Upper lobe of left lung (tissue), 6 donors: ENCODE data around the gene IL1RAP. TPM values are rescaled to one million over a fixed set of nuclear protein-coding genes. Genes with fewer than 3 reads are reported as not detected.

Experiments used
- ATAC-seq, 2 donors: fragments of 200-7000 bp; cut with Tn5 transposase; one replicate each; pipeline ENCODE4 v1.9.1; 2022; ENCODE audit warnings: mild to moderate bottlenecking in 2 of 2, moderate library complexity in 2 of 2; ENCODE audit not compliant: low FRiP score in 2 of 2
- DNase-seq, 2 donors: peaks; one replicate each; pipeline ENCODE4 v3.0.0-alpha.2; 2019 to 2020
- H3K27ac ChIP-seq, 4 donors: fragments of 200-600 bp; sonication (generic); one replicate each; pipeline ENCODE4 v1.5.1; 2016 to 2019
- H3K27me3 ChIP-seq, 4 donors: fragments of 200-600 bp; sonication (generic); one replicate each; pipeline ENCODE4 v1.5.1; 2017 to 2019
- H3K36me3 ChIP-seq, 4 donors: fragments of 200-600 bp; sonication (generic); one replicate each; pipeline ENCODE4 v1.5.1; 2016 to 2019
- H3K4me1 ChIP-seq, 4 donors: fragments of 200-600 bp; sonication (generic); one replicate each; pipeline ENCODE4 v1.5.1; 2018 to 2019
- H3K4me3 ChIP-seq, 4 donors: fragments of 200-600 bp; sonication (generic); one replicate each; pipeline ENCODE4 v1.5.1; 2017 to 2019; ENCODE audit warnings: mild to moderate bottlenecking in 2 of 4, moderate library complexity in 1 of 4
- H3K9me3 ChIP-seq, 4 donors: fragments of 200-600 bp; sonication (generic); one replicate each; pipeline ENCODE4 v1.5.1; 2018 to 2019
- CTCF ChIP-seq, 6 experiments: fragments of 450-650 bp in 4 of 6; fragments of 200-600 bp in 2 of 6; sonication (generic) in 2 of 6; IDR thresholded peaks; one replicate each; pipeline ENCODE4 v1.5.1; 2016 to 2019; ENCODE audit warnings: antibody characterized with exemption in 6 of 6
- EP300 ChIP-seq, 4 donors: sonication (generic); formaldehyde crosslinking; IDR thresholded peaks; one replicate each; pipeline ENCODE4 v1.5.1; 2017; ENCODE audit warnings: antibody characterized with exemption in 4 of 4, control low read depth in 2 of 4
- POLR2A ChIP-seq, 4 donors: fragments of 450-650 bp; IDR thresholded peaks; one replicate each; pipeline ENCODE4 v1.5.1; 2016 to 2017; ENCODE audit warnings: antibody characterized with exemption in 4 of 4, mild to moderate bottlenecking in 2 of 4
- POLR2AphosphoS5 ChIP-seq, 2 donors: sonication (generic); formaldehyde crosslinking; IDR thresholded peaks; one replicate each; pipeline ENCODE4 v1.5.1; 2017; ENCODE audit warnings: antibody characterized with exemption in 2 of 2
- WGBS, 2 donors: methylation state at CpG; one replicate each; pipeline ENCODE4 v1.1.5; 2017 to 2018; 5-methylcytosine and 5-hydroxymethylcytosine counted together
- total RNA-seq, 6 donors: library from RNA; depleted of rRNA in 4 of 6; stranded (reverse); fragments of >200 nt in 4 of 6; gene quantifications; one replicate each; pipeline versions ENCODE4 v1.1.0 to v1.2.1, GENCODE V29; 2016 to 2021
- donor health status: DM: no; HTN: no; CAD: no; lungs with moderate emphysema.
- donor health status: DM: no; HTN: yes; CAD: no; lungs with severe emphysema.

Gene IL1RAP
- total RNA-seq, 6 donors from 2014 or later: 6.3 to 29.8 (median 22.7) TPM

- Histone ChIP-seq H3K36me3 (no peaks in the 10 kb centered on the region), H3K27me3 (no peaks in the 10 kb centered on the region), H3K9me3 (no peaks in the 10 kb centered on the region), H3K4me1 (peaks cover 0 to 14% (median 6%) of the 10 kb centered on the region in 4 donors), H3K4me3 (no peak overlapping the region), H3K27ac (no peak overlapping the region)
- TF ChIP-seq CTCF (IDR thresholded peaks at IDR 0.05) (no peak), POLR2A (IDR thresholded peaks at IDR 0.05) (no peak), POLR2AphosphoS5 (IDR thresholded peaks at IDR 0.05) (no peak), EP300 (IDR thresholded peaks at IDR 0.05) (no peak)
- no peak for ATAC-seq
- DNase-seq: no peak
- WGBS, 2 donors: 79 to 85% methylated on average over 7 of the region's 7 CpGs
Measured at GRCh38 chr3:190589326-190589725, 75.4 kb downstream of the IL1RAP start.

GRCh38 chr3:190591080-190591479 is 77.2 kb downstream of the IL1RAP start:
- peak in 1 of 2 donors; percentile 15 for ATAC-seq

GRCh38 chr3:190593075-190593474 is 79.2 kb downstream of the IL1RAP start:
- Histone ChIP-seq H3K4me1 (peaks cover 0 to 6% (median 5%) of the 10 kb centered on the region in 4 donors), H3K27me3 (no peaks in the 10 kb centered on the region), H3K4me3 (no peak overlapping the region), H3K9me3 (no peaks in the 10 kb centered on the region), H3K36me3 (no peaks in the 10 kb centered on the region), H3K27ac (no peak overlapping the region)
- no peak for TF ChIP-seq CTCF (IDR thresholded peaks at IDR 0.05)
- TF ChIP-seq POLR2A (IDR thresholded peaks at IDR 0.05): no peak
- TF ChIP-seq EP300 (IDR thresholded peaks at IDR 0.05): no peak
- no peak for TF ChIP-seq POLR2AphosphoS5 (IDR thresholded peaks at IDR 0.05)
- 82 to 85% methylated on average over 2 of the region's 2 CpGs for WGBS, 2 donors
- DNase-seq (no peak), ATAC-seq (no peak)

More at GRCh38 chr3:190591080-190591479, 77.2 kb downstream of the IL1RAP start:
- WGBS, 2 donors: 56 to 57% methylated on average over 6 of the region's 6 CpGs
- Histone ChIP-seq H3K36me3 (no peaks in the 10 kb centered on the region), H3K4me1 (peaks cover 0 to 10% (median 4%) of the 10 kb centered on the region in 4 donors), H3K27ac (no peak overlapping the region), H3K9me3 (no peaks in the 10 kb centered on the region), H3K27me3 (no peaks in the 10 kb centered on the region), H3K4me3 (no peak overlapping the region)
- DNase-seq: no peak
- TF ChIP-seq EP300 (IDR thresholded peaks at IDR 0.05): no peak
- no peak for TF ChIP-seq POLR2AphosphoS5 (IDR thresholded peaks at IDR 0.05)
- TF ChIP-seq CTCF (IDR thresholded peaks at IDR 0.05): no peak
- no peak for TF ChIP-seq POLR2A (IDR thresholded peaks at IDR 0.05)

GRCh38 chr3:190594171-190594570 is 80.3 kb downstream of the IL1RAP start:
- TF ChIP-seq CTCF (IDR thresholded peaks at IDR 0.05): no peak
- no peak for TF ChIP-seq POLR2AphosphoS5 (IDR thresholded peaks at IDR 0.05)
- no peak for TF ChIP-seq POLR2A (IDR thresholded peaks at IDR 0.05)
- no peak for TF ChIP-seq EP300 (IDR thresholded peaks at IDR 0.05)
- H3K4me1 ChIP-seq: peaks cover 0 to 6% (median 5%) of the 10 kb centered on the region in 4 donors
- DNase-seq: no peak
- 54 to 60% methylated on average over 4 of the region's 4 CpGs for WGBS, 2 donors
- no peaks in the 10 kb centered on the region for H3K27me3 ChIP-seq
- ATAC-seq: no peak
- H3K9me3 ChIP-seq: no peaks in the 10 kb centered on the region
- no peak overlapping the region for H3K4me3 ChIP-seq
- H3K36me3 ChIP-seq: no peaks in the 10 kb centered on the region
- no peak overlapping the region for H3K27ac ChIP-seq

- peaks cover 0 to 6% (median 5%) of the 10 kb centered on the region in 4 donors for H3K4me1 ChIP-seq
- 88 to 90% methylated on average over 9 of the region's 9 CpGs for WGBS, 2 donors
- no peak overlapping the region for H3K4me3 ChIP-seq
- no peaks in the 10 kb centered on the region for H3K9me3 ChIP-seq
- DNase-seq (no peak), ATAC-seq (no peak)
- no peak for TF ChIP-seq CTCF (IDR thresholded peaks at IDR 0.05)
- no peaks in the 10 kb centered on the region for H3K27me3 ChIP-seq
- H3K27ac ChIP-seq: no peak overlapping the region
- no peaks in the 10 kb centered on the region for H3K36me3 ChIP-seq
Measured at GRCh38 chr3:190595179-190595795, 81.4 kb downstream of the IL1RAP start.
